Endothelial cell of umbilical vein (primary cell): ENCODE results near the gene NANOS2. TPM values are rescaled to one million over a fixed set of nuclear protein-coding genes. Genes with fewer than 3 reads are reported as not detected.
A peak's percentile ranks its signal among the peaks of the same experiment; 100 is the strongest.

Experiments used
- BruUV-seq: library from RNA; stranded (reverse); fragments of 400-500 nt; replicated peaks from 2 replicates; lab custom pipeline; 2021; lab: Mats Ljungman, UMichigan
- CTCF ChIA-PET: fragments of 300-600, 350-600 bp; sonication (Branson Sonifier 250); formaldehyde crosslinking; loops from one replicate; lab custom pipeline; 2021; ENCODE audit warnings: antibody characterized with exemption, inconsistent platforms; lab: Charles Lee
- POLR2A ChIA-PET: fragments of 300-600, 350-600 bp; sonication (Branson Sonifier 250); formaldehyde crosslinking; loops from one replicate; lab custom pipeline; 2021; ENCODE audit warnings: antibody characterized with exemption, inconsistent platforms; lab: Charles Lee
- DNase-seq: peaks from one replicate; pipeline ENCODE4 v3.0.0-alpha.2; 2011; ENCODE audit warnings: low read depth, low spot score
- FAIRE-seq: peaks from 2 replicates; lab custom pipeline; 2011; peaks lifted over from hg19 to GRCh38; lab: Jason Lieb, UNC
- H2AFZ ChIP-seq: 2 replicates; pipeline ENCODE4 v1.6.0; 2012; ENCODE audit warnings: low read depth, low read length, control low read depth, inconsistent platforms
- H3K27ac ChIP-seq: 2 replicates; pipeline ENCODE4 v1.5.1; 2011; ENCODE audit warnings: low read depth, mild to moderate bottlenecking, control low read depth, low read length, moderate library complexity; ENCODE audit not compliant: insufficient read depth
- H3K27me3 ChIP-seq, 2 experiments: 2 replicates each; pipeline versions ENCODE4 v1.6.0 to v1.6.1; 2011; ENCODE audit warnings: low read length in 2 of 2, mixed read lengths in 1 of 2; ENCODE audit not compliant: control insufficient read depth in 2 of 2, insufficient read depth in 2 of 2
- H3K36me3 ChIP-seq, 2 experiments: 2 replicates in 1 of 2; 3 replicates in 1 of 2; pipeline ENCODE4 v1.5.1; 2011; ENCODE audit warnings: low read length in 2 of 2, mild to moderate bottlenecking in 1 of 2, moderate library complexity in 1 of 2; ENCODE audit not compliant: control insufficient read depth in 2 of 2, insufficient read depth in 2 of 2; ENCODE audit errors: extremely low read depth in 1 of 2
- H3K4me1 ChIP-seq: 3 replicates; pipeline ENCODE4 v1.5.1; 2011; ENCODE audit warnings: mild to moderate bottlenecking, low read length; ENCODE audit not compliant: control insufficient read depth, insufficient read depth; ENCODE audit errors: extremely low read depth
- H3K4me2 ChIP-seq: 2 replicates; pipeline ENCODE4 v1.6.1; 2011; ENCODE audit warnings: low read length, control low read depth, mixed read lengths; ENCODE audit not compliant: insufficient read depth
- H3K4me3 ChIP-seq, 3 experiments: fragments of 200-600 bp in 1 of 3; sonication (generic), shearing (Covaris generic) in 1 of 3; replicated peaks in 1 of 3; 2 replicates each; pipeline ENCODE4 v1.5.1; 2011 to 2016; ENCODE audit warnings: control low read depth in 3 of 3, low read length in 3 of 3, mild to moderate bottlenecking in 2 of 3, inconsistent platforms in 1 of 3, low read depth in 1 of 3, moderate library complexity in 1 of 3; ENCODE audit not compliant: insufficient read depth in 1 of 3
- H3K79me2 ChIP-seq: 2 replicates; pipeline ENCODE4 v1.6.0; 2012; ENCODE audit warnings: low read length, inconsistent platforms; ENCODE audit not compliant: control insufficient read depth, insufficient read depth
- H3K9ac ChIP-seq: replicated peaks from 2 replicates; pipeline ENCODE3; 2011; ENCODE audit warnings: low read length, control low read depth; ENCODE audit not compliant: insufficient read depth; ENCODE audit errors: extremely low read depth
- H3K9me1 ChIP-seq: replicated peaks from 3 replicates; pipeline ENCODE4 v1.6.0; 2011; ENCODE audit warnings: mild to moderate bottlenecking, low read length; ENCODE audit not compliant: control insufficient read depth, insufficient read depth; ENCODE audit errors: extremely low read depth
- H3K9me3 ChIP-seq: replicated peaks from 2 replicates; pipeline ENCODE4 v1.5.1; 2012; ENCODE audit warnings: low read length, inconsistent platforms; ENCODE audit not compliant: control insufficient read depth, insufficient read depth
- H4K20me1 ChIP-seq: replicated peaks from 2 replicates; pipeline ENCODE3; 2011; ENCODE audit warnings: mild to moderate bottlenecking, low read length; ENCODE audit not compliant: control insufficient read depth, insufficient read depth; ENCODE audit errors: extremely low read depth
- EZH2 ChIP-seq: IDR thresholded peaks from 2 replicates; pipeline ENCODE4 v1.6.1; 2012; ENCODE audit warnings: borderline replicate concordance, low read depth, mild to moderate bottlenecking, moderate library complexity, low read length, inconsistent platforms; ENCODE audit not compliant: severe bottlenecking
- POLR2A ChIP-seq: IDR thresholded peaks from 2 replicates; pipeline ENCODE4 v1.6.1; 2012; ENCODE audit warnings: low read depth, mild to moderate bottlenecking, control low read depth, low read length
- dilution Hi-C: fragments of 300-500 bp; cut with MboI; formaldehyde crosslinking; loops from one replicate; pipeline ENCODE4 v1.15.0; 2019; ENCODE audit warnings: low sequenced_read_pairs; ENCODE audit not compliant: extremely low pct_ligation_motif_present
- intact Hi-C: fragments of 100-400 bp; cut with micrococcal nuclease; formaldehyde crosslinking; loops from one replicate; pipeline ENCODE4 v1.10.0; 2022
- polyA plus RNA-seq, 4 experiments: library from polyadenylated mRNA; depleted of rRNA in 3 of 4; stranded (reverse) in 3 of 4; unstranded in 1 of 4; fragments of >200 nt; gene quantifications; 2 replicates each; pipeline versions ENCODE4 v1.2.1 to v1.2.3, GENCODE V29; 2011 to 2012; ENCODE audit warnings: missing spikeins in 1 of 4
- total RNA-seq: library from RNA; stranded (reverse); gene quantifications from 2 replicates; pipeline ENCODE4 v1.2.3, GENCODE V29; 2021
- TF ChIP-seq, protein P1 (sequence below): IDR thresholded peaks from 2 replicates; pipeline ENCODE4 v1.6.1; 2011; ENCODE audit not compliant: insufficient read depth, insufficient read length
- TF ChIP-seq, protein P2 (sequence below), 2 donors: IDR thresholded peaks; 1 replicate in 1 of 2; 2 replicates in 1 of 2; pipeline ENCODE4 v1.5.1; 2011; ENCODE audit warnings: low read length in 2 of 2, mild to moderate bottlenecking in 2 of 2, moderate library complexity in 2 of 2, control low read depth in 1 of 2, inconsistent platforms in 1 of 2, low read depth in 1 of 2; ENCODE audit not compliant: insufficient read depth in 1 of 2; ENCODE audit errors: extremely low read depth in 1 of 2

Gene NANOS2
- total and polyA plus RNA-seq, 2 donors (not counting 3 experiments of a cell fraction or from before 2014, with no cell fraction given), result not detected

GRCh38 chr19:45864629-45865082 is 49.9 kb downstream of the NANOS2 start:
- TF ChIP-seq EZH2, result peak; percentile 88
- TF ChIP-seq, protein P1, sequence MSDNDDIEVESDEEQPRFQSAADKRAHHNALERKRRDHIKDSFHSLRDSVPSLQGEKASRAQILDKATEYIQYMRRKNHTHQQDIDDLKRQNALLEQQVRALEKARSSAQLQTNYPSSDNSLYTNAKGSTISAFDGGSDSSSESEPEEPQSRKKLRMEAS, result no peak
- no peaks in the 10 kb centered on the region for H3K9me3 ChIP-seq
- H3K27ac ChIP-seq, result no peak overlapping the region
- no peak overlapping the region for H2AFZ ChIP-seq
- no peaks in the 10 kb centered on the region for H3K36me3 ChIP-seq
- peaks cover 22 to 23% of the 10 kb centered on the region in 2 experiments for H3K27me3 ChIP-seq
- H4K20me1 ChIP-seq, result no peaks in the 10 kb centered on the region
- CTCF ChIA-PET, result interaction anchor here (0.9 to 2.6 kb wide), 6 partner anchors 15 to 48 kb away, joined by 3 to 24 read pairs (median 6); partner anchors contain the start of gene IRF2BP1
- no peak for FAIRE-seq
- no peaks in the 10 kb centered on the region for H3K9me1 ChIP-seq
- peaks cover 4% of the 10 kb centered on the region for H3K4me1 ChIP-seq
- H3K4me2 ChIP-seq, result no peak overlapping the region
- no TSS peak for BruUV-seq
- POLR2A ChIA-PET, result interaction anchor here (0.5 to 0.8 kb wide), 3 partner anchors 18 to 71 kb away, joined by 3 to 5 read pairs (median 3); no protein-coding TSS in a partner anchor
- intact Hi-C loops (no loop called here), dilution Hi-C loops (no loop called here)
- DNase-seq, result no peak
- peaks cover 22% of the 10 kb centered on the region for H3K79me2 ChIP-seq
- H3K9ac ChIP-seq, result no peak overlapping the region
- no peak overlapping the region for H3K4me3 ChIP-seq

GRCh38 chr19:45863840-45864628 is 50.5 kb downstream of the NANOS2 start, which contains the start of gene FOXA3:
Gene FOXA3 (plus strand): TSS chr19:45864326. CDS start chr19:45864457, 131 bp downstream.
- no peak within 1 kb of the TSS for H3K9ac ChIP-seq
- H3K36me3 ChIP-seq, result peaks cover 1 to 2% of the 10 kb centered on the region in 2 experiments
- peak within 1 kb of the TSS; percentile 64 for H3K4me2 ChIP-seq
- FAIRE-seq (peak; percentile 61), DNase-seq (peak; percentile 32)
- peaks cover 4% of the 10 kb centered on the region for H3K4me1 ChIP-seq
- H2AFZ ChIP-seq, result peak within 1 kb of the TSS; percentile 62
- H3K9me1 ChIP-seq, result no peaks in the 10 kb centered on the region
- intact Hi-C loops (loop anchor here (1.0 kb wide), 2 partner anchors 19 to 47 kb away; no protein-coding TSS in a partner anchor), dilution Hi-C loops (no loop called here)
- peaks cover 22 to 23% of the 10 kb centered on the region in 2 experiments for H3K27me3 ChIP-seq
- H3K79me2 ChIP-seq, result peaks cover 24% of the 10 kb centered on the region
- peak within 1 kb of the TSS in 2 of 3 experiments; percentile 16 to 31 for H3K4me3 ChIP-seq
- no peak within 1 kb of the TSS for H3K27ac ChIP-seq
- H4K20me1 ChIP-seq, result no peaks in the 10 kb centered on the region
- TF ChIP-seq EZH2 (peak; percentile 68), POLR2A (no peak)
- TF ChIP-seq, protein P2, sequence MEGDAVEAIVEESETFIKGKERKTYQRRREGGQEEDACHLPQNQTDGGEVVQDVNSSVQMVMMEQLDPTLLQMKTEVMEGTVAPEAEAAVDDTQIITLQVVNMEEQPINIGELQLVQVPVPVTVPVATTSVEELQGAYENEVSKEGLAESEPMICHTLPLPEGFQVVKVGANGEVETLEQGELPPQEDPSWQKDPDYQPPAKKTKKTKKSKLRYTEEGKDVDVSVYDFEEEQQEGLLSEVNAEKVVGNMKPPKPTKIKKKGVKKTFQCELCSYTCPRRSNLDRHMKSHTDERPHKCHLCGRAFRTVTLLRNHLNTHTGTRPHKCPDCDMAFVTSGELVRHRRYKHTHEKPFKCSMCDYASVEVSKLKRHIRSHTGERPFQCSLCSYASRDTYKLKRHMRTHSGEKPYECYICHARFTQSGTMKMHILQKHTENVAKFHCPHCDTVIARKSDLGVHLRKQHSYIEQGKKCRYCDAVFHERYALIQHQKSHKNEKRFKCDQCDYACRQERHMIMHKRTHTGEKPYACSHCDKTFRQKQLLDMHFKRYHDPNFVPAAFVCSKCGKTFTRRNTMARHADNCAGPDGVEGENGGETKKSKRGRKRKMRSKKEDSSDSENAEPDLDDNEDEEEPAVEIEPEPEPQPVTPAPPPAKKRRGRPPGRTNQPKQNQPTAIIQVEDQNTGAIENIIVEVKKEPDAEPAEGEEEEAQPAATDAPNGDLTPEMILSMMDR (IDR thresholded peaks at IDR 0.05; ENCODE audit: extremely low read depth in 1 of 2, insufficient read depth in 1 of 2, low read depth in 1 of 2, low read length in 2 of 2), result peak; percentile 56 to 65
- ChIA-PET POLR2A (interaction anchor here (0.5 to 0.9 kb wide), 5 partner anchors 18 to 95 kb away, joined by 3 to 7 read pairs (median 3); partner anchors contain the start of gene SIX5), CTCF (interaction anchor here (0.8 to 2.6 kb wide), 16 partner anchors 14 to 214 kb away, joined by 3 to 24 read pairs (median 4); partner anchors contain the start of genes IRF2BP1 and SIX5)
- H3K9me3 ChIP-seq, result no peaks in the 10 kb centered on the region
- BruUV-seq, result no TSS peak
